Smooth muscle cell (in vitro differentiated cells): Measurements from ENCODE around the gene DRGX. TPM values are rescaled to one million over a fixed set of nuclear protein-coding genes. Genes with fewer than 3 reads are reported as not detected.

Experiments
- DNase-seq: peaks from one replicate; lab custom pipeline; 2025; ENCODE audit not compliant: unreplicated experiment; lab: John Stamatoyannopoulos, UW
- H2AFZ ChIP-seq: fragments of 200-600 bp; sonication (generic); 2 replicates; pipeline ENCODE4 v1.6.0; 2016; ENCODE audit warnings: antibody characterized with exemption, low read depth, mild to moderate bottlenecking
- H3F3A ChIP-seq: fragments of 200-600 bp; sonication (generic); 2 replicates; pipeline ENCODE4 v1.6.0; 2017; ENCODE audit warnings: antibody characterized with exemption, low read depth
- H3K27ac ChIP-seq: fragments of 200-600 bp; sonication (generic); 2 replicates; pipeline ENCODE4 v1.5.1; 2016; ENCODE audit warnings: low read depth, mild to moderate bottlenecking
- H3K27me3 ChIP-seq: fragments of 200-600 bp; sonication (generic); 2 replicates; pipeline ENCODE4 v1.6.1; 2016; ENCODE audit warnings: low read depth, mild to moderate bottlenecking
- H3K36me3 ChIP-seq: fragments of 200-600 bp; sonication (generic); 2 replicates; pipeline ENCODE4 v1.5.1; 2016; ENCODE audit warnings: low read depth
- H3K4me1 ChIP-seq: fragments of 200-600 bp; sonication (generic); 2 replicates; pipeline ENCODE4 v1.5.1; 2016; ENCODE audit warnings: low read depth
- H3K4me2 ChIP-seq: fragments of 200-600 bp; sonication (generic); 2 replicates; pipeline ENCODE4 v1.6.0; 2016; ENCODE audit warnings: mild to moderate bottlenecking
- H3K4me3 ChIP-seq: fragments of 200-600 bp; sonication (generic); 2 replicates; pipeline ENCODE4 v1.5.1; 2016; ENCODE audit warnings: mild to moderate bottlenecking
- H3K79me2 ChIP-seq: fragments of 200-600 bp; sonication (generic); 2 replicates; pipeline ENCODE4 v1.6.0; 2016; ENCODE audit warnings: low read depth, mild to moderate bottlenecking
- H3K9ac ChIP-seq: fragments of 200-600 bp; sonication (generic); 2 replicates; pipeline ENCODE4 v1.6.0; 2016; ENCODE audit warnings: low read depth
- H3K9me3 ChIP-seq: fragments of 200-600 bp; sonication (generic); replicated peaks from 2 replicates; pipeline ENCODE4 v1.5.1; 2016; ENCODE audit warnings: low read depth
- H4K20me1 ChIP-seq: fragments of 200-600 bp; sonication (generic); 2 replicates; pipeline ENCODE4 v1.6.0; 2016; ENCODE audit warnings: low read depth
- CTCF ChIP-seq: fragments of 200-600 bp; sonication (generic); IDR thresholded peaks from 2 replicates; pipeline ENCODE4 v1.5.1; 2017; ENCODE audit warnings: borderline replicate concordance, mild to moderate bottlenecking, antibody characterized with exemption; ENCODE audit not compliant: insufficient read depth, poor library complexity, severe bottlenecking
- WGBS: methylation state at CpG from one replicate; pipeline ENCODE4 v1.1.7; 2016; ENCODE audit warnings: low lambda C conversion rate; 5-methylcytosine and 5-hydroxymethylcytosine counted together
- polyA plus RNA-seq: library from polyadenylated mRNA; unstranded; fragments of >200 nt; fragmentation: Nextera tagmentation; extraction: Ambion mirVana; gene quantifications from 2 replicates; pipeline ENCODE4 v1.2.1, GENCODE V29; 2016
- total RNA-seq: library from RNA; depleted of rRNA; stranded (reverse); fragments of >200 nt; gene quantifications from 2 replicates; pipeline ENCODE4 v1.2.3, GENCODE V29; 2014

Gene DRGX
- total and polyA plus RNA-seq, 2 experiments from 2014 or later, result not detected

- Histone ChIP-seq H3K27ac (no peak overlapping the region), H3F3A (no peaks in the 10 kb centered on the region), H3K79me2 (no peaks in the 10 kb centered on the region), H4K20me1 (no peaks in the 10 kb centered on the region), H3K4me2 (no peak overlapping the region), H3K27me3 (no peaks in the 10 kb centered on the region), H3K36me3 (no peaks in the 10 kb centered on the region), H2AFZ (no peak overlapping the region), H3K9ac (no peak overlapping the region), H3K4me3 (no peak overlapping the region), H3K4me1 (no peaks in the 10 kb centered on the region), H3K9me3 (no peaks in the 10 kb centered on the region)
- TF ChIP-seq CTCF, result no peak
- WGBS, result 91% methylated on average over 5 of the region's 5 CpGs
- DNase-seq, result no peak
Measured at GRCh38 chr10:49364051-49364450, 31.8 kb downstream of the DRGX start.

GRCh38 chr10:49363309-49364031 is 32.4 kb downstream of the DRGX start:
- Histone ChIP-seq H3K36me3 (no peaks in the 10 kb centered on the region), H3K79me2 (no peaks in the 10 kb centered on the region), H3K4me1 (no peaks in the 10 kb centered on the region), H3K4me2 (no peak overlapping the region), H3K4me3 (no peak overlapping the region), H3K9ac (no peak overlapping the region), H3K9me3 (no peaks in the 10 kb centered on the region), H3F3A (no peaks in the 10 kb centered on the region), H4K20me1 (no peaks in the 10 kb centered on the region), H2AFZ (no peak overlapping the region), H3K27me3 (no peaks in the 10 kb centered on the region), H3K27ac (no peak overlapping the region)
- 87% methylated on average over 8 of the region's 8 CpGs for WGBS
- no peak for TF ChIP-seq CTCF
- no peak for DNase-seq

- DNase-seq, result no peak
- Histone ChIP-seq H3K9ac (no peak overlapping the region), H2AFZ (no peak overlapping the region), H3K4me2 (no peak overlapping the region), H3K4me1 (no peaks in the 10 kb centered on the region), H4K20me1 (no peaks in the 10 kb centered on the region), H3K36me3 (no peaks in the 10 kb centered on the region), H3K27me3 (no peaks in the 10 kb centered on the region), H3K4me3 (no peak overlapping the region), H3K79me2 (no peaks in the 10 kb centered on the region), H3K27ac (no peak overlapping the region), H3F3A (no peaks in the 10 kb centered on the region), H3K9me3 (no peaks in the 10 kb centered on the region)
- no peak for TF ChIP-seq CTCF
- WGBS, result 89% methylated on average over 10 of the region's 10 CpGs
Measured at GRCh38 chr10:49362596-49363260, 33.2 kb downstream of the DRGX start.
